Activated T-cell treated with anti-CD3 and anti-CD28 coated beads, Interleukin-2, amount 50 U/mL, for 48 hours (primary cell): Measurements from ENCODE around the gene ATIC.

Experiments
- DNase-seq, 2 experiments: peaks; one replicate each; pipeline ENCODE4 v3.0.0-alpha.2; 2020

The ATIC gene

DNA sequence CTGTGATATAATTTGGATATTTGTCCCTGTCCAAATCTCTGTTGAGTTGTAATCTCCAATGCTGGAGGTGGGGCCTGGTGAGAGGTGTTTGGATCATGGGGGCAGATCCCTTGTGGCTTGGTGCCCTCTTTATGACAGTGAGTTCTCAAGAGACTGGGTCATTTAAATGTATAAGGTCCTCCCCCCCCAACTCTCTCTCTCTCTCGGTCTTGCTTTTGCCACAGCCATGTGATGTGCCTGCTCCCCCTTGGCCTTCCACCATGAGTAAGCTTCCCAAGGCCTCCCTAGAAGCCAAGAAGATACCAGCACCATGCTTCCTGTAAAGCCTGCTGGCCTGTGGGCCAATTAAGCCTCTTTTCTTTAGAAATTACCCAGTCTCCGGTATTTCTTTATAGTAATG, 65.4 kb downstream of the ATIC start:
- no peak for DNase-seq

- no peak for DNase-seq
Measured at GRCh38 chr2:215378045-215378444, 66.2 kb downstream of the ATIC start.

GRCh38 chr2:215379039-215379438, 67.2 kb downstream of the ATIC start:
- DNase-seq = no peak

GRCh38 chr2:215379948-215380347, 68.1 kb downstream of the ATIC start:
- no peak for DNase-seq

- DNase-seq = no peak
Measured at GRCh38 chr2:215380699-215381098, 68.8 kb downstream of the ATIC start.

GRCh38 chr2:215382011-215382410, 70.2 kb downstream of the ATIC start:
- no peak for DNase-seq

DNA sequence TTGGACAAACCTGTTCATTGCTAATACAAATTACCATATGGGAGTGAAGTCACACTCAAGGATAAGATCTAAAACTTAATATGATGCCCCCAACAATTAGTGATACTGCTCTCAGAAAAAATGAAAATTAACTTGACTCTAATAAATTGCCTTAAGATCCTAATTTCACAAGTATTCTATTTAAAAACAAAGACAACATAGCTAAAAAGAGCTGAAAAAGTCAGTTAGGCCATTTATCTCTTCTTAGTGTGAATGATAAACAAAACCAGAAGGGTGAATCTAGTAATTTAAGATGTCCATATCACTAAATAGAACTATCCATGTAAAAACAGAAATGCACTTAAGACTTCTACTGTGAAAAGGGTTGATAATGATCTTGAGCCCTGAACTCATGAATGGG, 70.6 kb downstream of the ATIC start:
- no peak for DNase-seq

DNA sequence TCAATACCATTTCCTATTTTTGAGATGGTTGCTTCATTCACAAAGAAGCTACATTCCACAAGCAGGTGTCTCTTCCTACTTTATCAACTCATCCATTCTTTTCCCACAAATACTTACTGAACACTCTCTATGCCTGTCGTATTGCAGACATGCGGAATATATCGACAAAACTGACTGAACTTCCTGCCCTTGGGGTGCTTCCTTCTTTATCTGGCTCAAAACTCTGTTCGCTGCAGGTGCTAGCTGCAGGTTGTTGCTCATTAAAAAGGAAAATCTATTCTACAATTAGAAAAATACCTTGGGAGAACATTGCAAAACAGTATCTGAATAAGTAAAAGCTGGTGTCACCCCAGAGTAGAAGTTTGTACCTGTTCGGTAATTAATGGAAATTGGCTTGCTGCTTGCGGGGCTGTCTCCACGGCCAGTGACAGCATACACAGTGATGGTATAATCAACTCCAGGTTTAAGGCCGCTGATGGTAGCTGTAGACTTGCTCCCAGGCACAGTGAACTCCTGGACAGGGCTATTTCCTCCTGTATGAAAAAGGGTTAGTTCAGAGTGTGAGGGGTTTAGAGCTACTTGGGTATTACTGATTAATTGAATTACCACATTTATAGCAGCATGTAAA, 71.9 kb downstream of the ATIC start:
- DNase-seq = no peak

DNA sequence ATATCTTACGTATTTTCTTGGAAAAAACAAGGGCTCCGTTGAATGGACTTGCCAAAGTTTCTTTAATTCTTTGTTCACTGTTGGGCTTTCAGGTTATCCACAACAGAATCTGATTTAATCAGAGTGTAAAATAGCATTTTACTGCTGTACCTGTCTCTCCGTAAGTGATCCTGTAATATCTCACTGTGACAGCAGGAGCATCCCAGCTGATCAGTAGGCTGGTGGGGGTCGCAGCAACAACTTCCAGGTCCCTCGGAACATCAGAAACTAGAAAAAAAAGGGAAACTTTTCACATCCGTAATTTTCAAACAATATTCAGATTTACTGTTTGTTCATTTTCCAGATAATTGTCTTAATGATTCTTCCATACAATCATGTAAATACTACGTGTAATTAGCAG, 72.9 kb downstream of the ATIC start:
- DNase-seq = no peak

DNA sequence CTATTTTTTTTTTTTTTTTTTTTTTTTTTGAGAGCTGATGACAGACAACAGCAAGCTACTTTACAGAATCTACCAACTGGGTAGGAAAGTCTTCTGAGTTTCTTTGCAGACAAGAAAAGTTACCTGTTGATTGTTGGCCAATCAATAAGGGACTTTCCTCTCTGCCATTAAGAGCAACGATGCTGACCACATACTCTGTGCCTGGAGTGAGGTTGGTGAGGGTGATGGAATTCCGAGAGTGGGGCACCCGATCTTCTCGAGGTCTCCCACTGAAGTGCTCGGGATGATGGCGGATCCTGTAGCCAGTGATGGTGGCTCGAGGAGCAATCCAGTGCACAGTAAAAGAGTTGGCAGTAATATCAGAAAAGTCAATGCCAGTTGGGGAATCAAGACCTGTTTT, 74.7 kb downstream of the ATIC start:
- no peak for DNase-seq

GRCh38 chr2:215388002-215388728, 76.3 kb downstream of the ATIC start:
- no peak for DNase-seq

GRCh38 chr2:215390550-215390913, 78.7 kb downstream of the ATIC start:
- no peak for DNase-seq

- no peak for DNase-seq
Measured at GRCh38 chr2:215391531-215391930, 79.7 kb downstream of the ATIC start.

- no peak for DNase-seq
Measured at GRCh38 chr2:215392164-215392563, 80.3 kb downstream of the ATIC start.

DNA sequence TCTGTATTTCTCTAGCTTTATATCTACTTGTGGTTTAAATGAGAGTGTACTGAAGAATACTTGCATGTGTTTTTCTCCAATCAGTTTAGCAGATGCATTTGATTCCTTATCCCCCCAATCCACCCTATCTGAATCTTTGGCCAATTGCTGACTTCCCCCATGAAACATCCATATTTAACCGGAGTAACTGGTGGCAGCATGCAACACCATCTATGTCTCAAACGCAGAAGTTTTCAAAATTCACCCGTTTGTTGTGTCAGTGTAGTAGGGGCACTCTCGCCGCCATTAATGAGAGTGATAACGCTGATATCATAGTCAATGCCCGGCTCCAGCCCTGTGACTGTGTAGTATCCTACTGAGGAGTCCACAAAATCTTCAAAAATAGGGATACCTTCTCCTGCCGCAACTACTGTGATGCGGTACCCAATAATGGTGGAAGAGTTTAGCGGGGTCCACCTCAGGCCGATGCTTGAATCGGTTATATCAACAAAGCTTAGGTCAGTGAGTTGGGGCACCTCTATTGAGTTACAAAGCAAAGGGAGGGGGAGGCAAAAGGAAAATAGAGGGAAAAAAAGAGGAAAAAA, 80.9 kb downstream of the ATIC start:
- DNase-seq = no peak

GRCh38 chr2:215394102-215394805, 82.4 kb downstream of the ATIC start:
- DNase-seq = no peak

DNA sequence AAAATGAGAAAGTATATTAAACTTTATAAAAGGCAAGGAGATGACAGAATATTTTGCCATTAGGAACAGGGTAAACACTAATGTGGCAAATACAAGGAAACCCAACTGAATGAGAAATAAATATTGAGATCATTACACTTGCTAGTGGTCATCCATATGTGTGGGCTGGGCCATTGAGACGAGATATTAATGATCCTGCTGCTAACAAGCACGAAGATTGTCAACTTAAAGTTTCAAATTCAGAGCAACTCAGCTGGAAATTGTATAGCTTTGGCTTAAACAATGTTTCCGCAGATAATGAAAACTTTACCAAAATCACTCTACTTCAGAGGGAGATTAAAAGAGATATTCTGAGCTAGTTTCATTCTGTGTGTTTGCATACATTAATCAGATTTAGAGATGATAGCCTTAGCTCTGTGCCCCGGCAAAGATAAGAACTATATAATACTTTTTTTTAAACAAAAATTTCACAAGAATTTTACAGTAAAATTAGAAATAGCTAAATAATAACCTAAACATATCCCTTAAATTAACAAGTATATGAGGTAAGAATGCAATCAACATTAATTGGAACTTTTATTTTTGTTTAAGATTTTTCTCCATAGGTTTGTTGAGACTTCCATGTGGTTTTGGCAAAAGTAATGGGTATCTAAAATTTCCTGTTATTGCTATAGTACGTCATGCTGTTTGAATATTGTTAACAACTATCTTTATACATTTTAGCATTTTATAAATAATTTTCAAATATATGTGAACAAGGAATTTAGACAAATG, 84.0 kb downstream of the ATIC start:
- no peak for DNase-seq

- DNase-seq = no peak
Measured at GRCh38 chr2:215396595-215397313, 84.9 kb downstream of the ATIC start.

DNA sequence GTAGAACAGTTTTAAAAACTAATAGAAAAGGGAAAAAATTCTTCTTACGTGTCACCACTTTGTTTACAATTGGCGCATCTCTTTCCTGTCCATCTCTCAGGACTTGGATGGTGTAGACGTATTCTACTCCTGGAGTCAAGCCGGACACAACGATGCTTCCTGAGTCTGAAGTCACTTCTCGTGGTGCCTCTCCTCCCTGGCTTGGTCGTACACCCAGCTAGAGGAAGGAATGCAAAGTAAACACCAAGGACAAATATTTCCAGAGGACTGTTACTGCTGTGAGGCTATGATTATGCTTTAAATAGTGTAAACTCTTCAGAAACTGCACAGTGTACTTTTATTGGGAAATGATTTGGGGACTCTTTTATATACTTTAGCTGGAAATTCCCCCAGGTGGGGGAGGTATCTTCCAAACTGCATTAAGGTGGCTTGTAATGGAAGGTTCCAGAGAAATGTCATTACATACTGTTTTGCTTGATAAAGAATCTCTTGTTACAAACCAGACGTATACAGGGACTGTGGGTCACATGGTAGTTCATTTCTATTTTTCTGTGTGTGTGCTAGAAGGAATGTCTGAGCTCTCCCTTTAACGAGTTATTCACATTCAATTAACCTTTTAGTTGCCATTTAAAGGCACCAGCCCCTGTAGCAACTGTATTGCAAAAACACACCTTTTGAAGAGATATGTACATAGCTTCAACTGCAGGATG, 85.9 kb downstream of the ATIC start:
- no peak for DNase-seq

GRCh38 chr2:215399067-215399716, 87.3 kb downstream of the ATIC start:
- no peak for DNase-seq
